ENCODE measurements around the gene PLCB4.

The PLCB4 gene

DNA sequence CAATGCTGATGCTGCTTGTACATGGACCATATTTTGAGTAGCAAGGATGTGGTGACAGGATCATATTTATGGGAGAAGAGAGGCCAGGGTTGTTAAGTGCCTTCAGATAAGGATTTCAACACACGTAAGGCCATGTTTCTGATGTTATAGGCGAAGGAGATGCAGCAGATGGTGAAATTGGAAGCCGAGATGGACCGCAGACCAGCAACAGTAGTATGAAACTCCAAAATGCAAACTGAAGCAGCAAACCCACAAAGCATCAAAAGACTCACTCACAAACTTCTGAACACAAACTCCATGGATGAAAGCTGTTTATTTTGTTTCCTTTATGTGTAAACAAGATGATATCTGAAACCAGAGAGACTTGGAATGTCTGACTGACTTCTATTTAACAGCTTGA is 409.9 kb downstream of the PLCB4 start:
- no peak for DNase-seq

- DNase-seq: no peak
Measured at GRCh38 chr20:9480066-9480465, 411.2 kb downstream of the PLCB4 start.

GRCh38 chr20:9482180-9482579 is 413.3 kb downstream of the PLCB4 start:
- DNase-seq: no peak

GRCh38 chr20:9483131-9483530 is 414.2 kb downstream of the PLCB4 start:
- DNase-seq: no peak

GRCh38 chr20:9485614-9486340 is 416.9 kb downstream of the PLCB4 start:
- DNase-seq: no peak

DNA sequence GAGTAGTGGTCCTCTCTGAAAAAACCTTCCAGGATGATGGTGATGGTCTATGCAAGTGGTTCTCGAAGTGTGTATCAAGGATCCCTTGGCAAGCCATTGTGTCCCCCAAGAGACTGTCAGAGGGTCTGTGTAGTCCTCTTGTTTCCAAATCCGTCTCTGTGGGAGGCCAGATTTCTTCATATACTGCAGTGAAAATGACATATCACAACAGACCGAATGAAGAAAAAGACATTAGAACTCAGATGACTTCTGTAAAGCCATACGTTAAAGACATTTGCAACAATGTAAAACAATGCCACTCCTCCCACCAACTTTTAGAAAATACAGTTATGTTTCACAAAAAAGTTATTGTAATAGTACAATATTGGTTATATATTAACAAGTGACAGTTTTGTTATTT is 418.3 kb downstream of the PLCB4 start:
- no peak for DNase-seq

GRCh38 chr20:9488063-9488462 is 419.2 kb downstream of the PLCB4 start:
- DNase-seq: no peak

GRCh38 chr20:9490161-9490560 is 421.3 kb downstream of the PLCB4 start:
- DNase-seq: no peak

DNA sequence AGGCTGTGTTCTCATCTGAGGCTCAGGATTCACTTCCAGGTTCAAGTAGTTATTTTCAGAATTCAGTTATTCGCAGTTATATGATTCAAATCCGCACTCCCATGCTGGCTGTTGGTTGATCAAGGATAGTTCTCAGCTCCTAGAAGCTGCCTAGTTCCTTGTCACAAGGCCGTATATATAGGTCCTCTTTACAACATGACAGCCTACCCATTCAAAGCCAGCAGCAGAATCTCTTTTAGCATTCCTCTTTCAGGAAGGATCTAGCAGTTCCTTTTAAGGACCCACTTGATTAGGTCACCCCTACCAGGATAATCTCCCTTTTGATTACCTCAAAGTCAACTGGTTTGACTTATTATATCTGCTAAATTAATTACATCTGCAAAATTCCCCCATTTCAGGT is 421.7 kb downstream of the PLCB4 start:
- DNase-seq: no peak

GRCh38 chr20:9491324-9491723 is 422.4 kb downstream of the PLCB4 start:
- no peak for DNase-seq

DNA sequence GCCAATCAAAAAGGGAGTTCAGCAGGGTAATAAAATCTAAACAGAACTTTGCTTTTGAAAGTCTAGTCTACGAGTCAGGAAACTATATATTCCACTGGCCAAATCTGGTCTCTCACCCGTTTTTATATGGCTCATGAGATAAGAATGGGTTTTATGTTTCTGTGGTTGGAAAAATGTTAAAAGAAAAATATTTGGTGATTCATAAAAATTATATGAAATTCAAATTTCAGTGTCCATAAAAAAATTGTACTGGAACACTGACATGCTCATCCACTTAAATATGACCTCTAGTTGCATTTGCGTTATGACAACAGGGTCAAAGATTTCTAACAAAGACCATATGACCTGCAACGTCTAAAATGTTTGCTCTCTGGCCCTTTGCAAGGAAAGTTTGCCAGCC is 423.2 kb downstream of the PLCB4 start:
- DNase-seq: no peak

DNA sequence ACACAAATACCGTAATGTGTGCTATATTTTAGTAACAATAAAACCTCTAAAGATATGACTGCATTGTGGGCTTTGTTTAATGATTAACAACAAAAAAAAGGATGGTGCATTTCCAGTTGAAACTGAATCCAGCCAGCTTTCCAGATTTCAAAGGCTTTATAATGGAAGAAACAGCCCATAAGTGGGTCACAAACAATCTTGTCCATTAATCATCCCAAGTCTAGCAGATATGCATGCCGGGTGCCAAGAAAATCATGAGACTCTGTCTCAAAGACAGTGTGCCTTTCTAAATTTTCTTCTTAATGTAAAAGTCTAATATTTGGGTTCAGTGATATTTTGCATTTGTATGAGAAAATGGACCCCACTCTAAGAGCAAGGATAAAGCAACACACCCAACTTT is 424.9 kb downstream of the PLCB4 start:
- no peak for DNase-seq

DNA sequence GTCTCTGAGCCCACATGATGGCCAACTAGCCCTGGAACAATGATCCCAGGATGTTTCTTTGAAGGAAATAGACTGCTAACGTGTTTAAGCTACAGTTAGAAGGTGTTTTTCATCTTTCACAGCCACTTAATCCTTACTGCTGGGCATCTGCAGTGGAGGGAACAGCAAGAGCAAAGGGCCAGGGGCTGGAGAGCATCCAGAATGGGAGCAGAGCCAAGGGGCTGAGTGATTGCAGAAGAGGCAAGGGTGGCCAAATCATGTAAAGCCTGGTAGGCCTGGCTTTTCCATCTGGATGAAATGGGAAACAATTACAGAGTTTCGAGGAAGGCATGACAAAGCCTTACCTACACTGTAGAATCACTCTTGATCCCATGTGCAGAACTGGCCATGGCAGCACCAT is 426.8 kb downstream of the PLCB4 start:
- DNase-seq: no peak

GRCh38 chr20:9496155-9496554 is 427.3 kb downstream of the PLCB4 start:
- DNase-seq: no peak

DNA sequence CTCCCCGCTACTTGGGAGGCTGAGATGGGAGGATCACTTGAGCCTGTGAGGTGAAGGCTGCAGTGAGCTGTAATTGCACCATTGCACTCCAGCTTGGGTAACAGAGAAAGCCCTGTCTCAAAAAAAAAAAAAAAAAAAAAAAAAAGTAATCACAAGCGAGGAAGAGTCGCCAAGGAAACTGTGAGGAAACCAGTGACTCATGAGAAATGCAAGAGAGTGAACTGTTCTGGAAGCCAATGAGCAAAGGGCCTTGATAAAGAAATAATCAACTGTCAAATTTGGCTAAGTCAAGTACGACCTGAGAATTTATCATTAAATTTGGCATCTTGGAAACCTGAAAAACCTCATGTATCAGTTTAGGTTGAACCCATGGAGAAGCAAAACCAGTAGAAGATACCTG is 429.4 kb downstream of the PLCB4 start:
- DNase-seq: no peak

- no peak for DNase-seq
Measured at GRCh38 chr20:9499126-9499899, 430.4 kb downstream of the PLCB4 start.

- DNase-seq: no peak
Measured at GRCh38 chr20:9500121-9500520, 431.2 kb downstream of the PLCB4 start.

GRCh38 chr20:9501473-9501872 is 432.6 kb downstream of the PLCB4 start:
- no peak for DNase-seq

DNA sequence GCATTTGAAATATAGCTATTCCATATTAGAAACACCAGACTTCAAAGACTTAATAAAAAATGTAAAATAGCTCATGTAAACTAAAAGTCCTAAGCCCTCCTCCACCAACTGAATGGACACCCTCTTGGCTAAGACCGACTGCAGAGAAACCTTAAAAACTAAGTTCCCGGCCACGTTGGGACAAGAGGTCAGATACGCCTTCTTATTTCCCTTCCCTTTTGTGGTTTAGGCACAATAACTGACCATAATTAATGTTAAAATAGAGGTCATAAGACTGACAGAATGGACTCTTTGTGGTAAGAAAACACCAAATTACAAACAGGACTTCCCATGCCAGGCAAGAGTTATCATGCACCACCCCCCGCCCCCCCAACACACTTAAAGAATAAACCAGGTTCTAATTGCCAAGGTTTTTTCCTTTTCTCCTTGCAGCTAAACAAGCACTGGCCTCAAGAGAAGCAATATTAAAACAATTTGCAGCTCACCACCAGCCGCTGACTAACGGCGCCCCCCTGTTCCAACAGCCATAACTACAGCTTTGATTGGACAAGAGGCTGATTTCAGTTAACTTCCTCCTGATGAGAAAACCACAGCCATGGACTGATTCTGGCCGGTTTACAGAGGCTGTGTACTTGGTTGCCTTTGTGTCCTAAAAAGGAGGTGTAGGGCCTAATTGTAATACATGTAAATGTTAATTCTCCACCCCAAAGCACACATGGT is 434.8 kb downstream of the PLCB4 start:
- DNase-seq: no peak

GRCh38 chr20:9506280-9506821 is 437.5 kb downstream of the PLCB4 start:
- no peak for DNase-seq

DNA sequence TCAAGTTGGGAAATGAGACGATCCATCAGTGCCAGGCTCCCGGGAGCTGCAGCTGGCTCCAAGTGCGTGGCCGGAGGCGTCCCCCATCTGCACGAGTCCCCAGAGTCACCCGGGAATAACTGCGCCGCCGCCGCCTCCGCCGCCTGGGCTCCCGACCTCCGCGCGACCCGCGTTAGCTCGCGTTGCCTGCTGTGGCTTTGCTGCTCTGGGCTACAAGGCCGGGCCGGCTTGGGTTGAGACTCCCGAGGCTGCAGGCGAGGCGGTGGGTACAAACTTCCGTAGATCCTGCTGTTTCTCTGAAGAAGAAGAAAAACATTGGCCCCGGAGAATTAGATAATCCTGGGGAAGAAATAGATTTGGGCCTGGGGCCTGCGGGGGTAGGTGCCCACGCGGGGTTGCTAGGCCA is 438.1 kb downstream of the PLCB4 start:
- DNase-seq: no peak

GRCh38 chr20:9507544-9508239 is 438.8 kb downstream of the PLCB4 start:
- DNase-seq: no peak

GRCh38 chr20:9508240-9508661 is 439.4 kb downstream of the PLCB4 start:
- DNase-seq: no peak

Measured in activated CD8-positive, alpha-beta memory T cell treated with anti-CD3 and anti-CD28 coated beads for 24 hours (primary cell).